Measurements from ENCODE around the gene RAPGEF3. TPM values are rescaled to one million over a fixed set of nuclear protein-coding genes. Genes with fewer than 3 reads are reported as not detected.

RAPGEF3 gene
- total and polyA plus RNA-seq, 2 of the 13 experiments (the other 11 are each of a cell fraction or from before 2014, with no cell fraction given): 0.07 TPM

DNA sequence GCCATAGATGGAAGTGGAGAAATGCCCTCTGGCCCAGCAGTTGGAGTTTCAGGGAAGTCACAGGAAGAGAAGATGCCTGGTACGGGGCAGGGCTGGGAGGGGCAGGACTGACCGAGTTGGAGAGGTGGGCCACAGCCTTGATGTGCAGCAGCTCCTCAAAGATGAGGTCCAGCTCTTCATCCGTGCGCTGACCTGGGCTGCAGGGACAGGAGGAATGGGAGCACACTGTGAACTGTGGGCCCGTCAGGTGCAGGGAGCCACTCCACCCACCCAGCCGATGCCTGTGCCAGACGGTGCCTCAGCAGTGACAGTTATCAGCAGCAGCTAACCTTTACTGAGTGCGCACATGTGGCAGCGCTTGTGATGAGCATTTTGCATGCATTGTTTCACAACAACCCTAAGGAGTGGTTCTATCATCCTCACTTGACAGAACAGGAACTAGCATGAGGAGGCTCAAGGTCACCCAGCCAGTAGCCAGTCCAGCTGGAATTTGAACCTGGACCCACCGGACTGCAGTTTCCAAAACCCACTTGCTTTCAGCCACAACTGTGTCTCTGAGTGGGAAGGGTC lies 8.4 kb downstream of the RAPGEF3 start:
- Histone ChIP-seq H3K36me3 (replicated peaks in 1 of 2; ENCODE audit: control insufficient read depth in 1 of 2, insufficient read depth in 2 of 2, low read length in 2 of 2) (no peaks in the 10 kb centered on the region), H3K4me2 (ENCODE audit: low read depth, low read length) (no peak overlapping the region; the same call in 1 of the 2 replicates), H2AFZ (ENCODE audit: low read length) (no peak overlapping the region), H3K9ac (ENCODE audit: insufficient read depth, low read depth, low read length) (no peak overlapping the region), H3K4me1 (ENCODE audit: insufficient read depth, low read length) (peaks cover 22% of the 10 kb centered on the region), H4K20me1 (ENCODE audit: insufficient read depth, low read length) (no peaks in the 10 kb centered on the region), H3K4me3 (replicated peaks in 1 of 3; ENCODE audit: insufficient read depth in 1 of 3, low read depth in 2 of 3, low read length in 3 of 3) (no peak overlapping the region), H3K79me2 (ENCODE audit: insufficient read depth, low read length) (no peaks in the 10 kb centered on the region), H3K27me3 (ENCODE audit: control insufficient read depth in 1 of 2, insufficient read depth in 2 of 2, low read length in 2 of 2) (peaks cover 16 to 55% of the 10 kb centered on the region in 2 experiments; a peak in 4 of 5 replicates), H3K9me3 (ENCODE audit: low read length) (no peaks in the 10 kb centered on the region), H3K27ac (ENCODE audit: extremely low read length, insufficient read depth, low read length) (no peak overlapping the region)
- no peak for TF ChIP-seq UBTF (CRISPR knock-in tag; IDR thresholded peaks at IDR 0.05)
- no peak for TF ChIP-seq CENPX (CRISPR knock-in tag; IDR thresholded peaks at IDR 0.05)
- no peak for TF ChIP-seq ZNF496 (CRISPR knock-in tag; IDR thresholded peaks at IDR 0.05; ENCODE audit: insufficient replicate concordance)
- no peak for TF ChIP-seq TRIM24 (CRISPR knock-in tag; IDR thresholded peaks at IDR 0.05)
- no peak for TF ChIP-seq ZMYM3 (CRISPR knock-in tag; IDR thresholded peaks at IDR 0.05)
- TF ChIP-seq ZBTB7A (CRISPR knock-in tag; IDR thresholded peaks at IDR 0.05): no peak
- no peak for TF ChIP-seq ZFAT (CRISPR knock-in tag; conservative IDR thresholded peaks at IDR 0.05)
- no peak for TF ChIP-seq GTF2F1 (IDR thresholded peaks at IDR 0.05; ENCODE audit: low read length)
- TF ChIP-seq SAP130 (CRISPR knock-in tag; IDR thresholded peaks at IDR 0.05; ENCODE audit: low read depth): 0 out of 2 replicates have a peak, but pooled peaks have one; percentile 14
- TF ChIP-seq, protein P1, sequence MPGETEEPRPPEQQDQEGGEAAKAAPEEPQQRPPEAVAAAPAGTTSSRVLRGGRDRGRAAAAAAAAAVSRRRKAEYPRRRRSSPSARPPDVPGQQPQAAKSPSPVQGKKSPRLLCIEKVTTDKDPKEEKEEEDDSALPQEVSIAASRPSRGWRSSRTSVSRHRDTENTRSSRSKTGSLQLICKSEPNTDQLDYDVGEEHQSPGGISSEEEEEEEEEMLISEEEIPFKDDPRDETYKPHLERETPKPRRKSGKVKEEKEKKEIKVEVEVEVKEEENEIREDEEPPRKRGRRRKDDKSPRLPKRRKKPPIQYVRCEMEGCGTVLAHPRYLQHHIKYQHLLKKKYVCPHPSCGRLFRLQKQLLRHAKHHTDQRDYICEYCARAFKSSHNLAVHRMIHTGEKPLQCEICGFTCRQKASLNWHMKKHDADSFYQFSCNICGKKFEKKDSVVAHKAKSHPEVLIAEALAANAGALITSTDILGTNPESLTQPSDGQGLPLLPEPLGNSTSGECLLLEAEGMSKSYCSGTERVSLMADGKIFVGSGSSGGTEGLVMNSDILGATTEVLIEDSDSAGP (CRISPR knock-in tag; IDR thresholded peaks at IDR 0.05; ENCODE audit: borderline replicate concordance): no peak
- TF ChIP-seq HNF4A (CRISPR knock-in tag; IDR thresholded peaks at IDR 0.05): 0 out of 2 replicates have a peak, but pooled peaks have one; percentile 23
- TF ChIP-seq, protein P2, sequence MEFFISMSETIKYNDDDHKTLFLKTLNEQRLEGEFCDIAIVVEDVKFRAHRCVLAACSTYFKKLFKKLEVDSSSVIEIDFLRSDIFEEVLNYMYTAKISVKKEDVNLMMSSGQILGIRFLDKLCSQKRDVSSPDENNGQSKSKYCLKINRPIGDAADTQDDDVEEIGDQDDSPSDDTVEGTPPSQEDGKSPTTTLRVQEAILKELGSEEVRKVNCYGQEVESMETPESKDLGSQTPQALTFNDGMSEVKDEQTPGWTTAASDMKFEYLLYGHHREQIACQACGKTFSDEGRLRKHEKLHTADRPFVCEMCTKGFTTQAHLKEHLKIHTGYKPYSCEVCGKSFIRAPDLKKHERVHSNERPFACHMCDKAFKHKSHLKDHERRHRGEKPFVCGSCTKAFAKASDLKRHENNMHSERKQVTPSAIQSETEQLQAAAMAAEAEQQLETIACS (CRISPR knock-in tag; IDR thresholded peaks at IDR 0.05): no peak
- TF ChIP-seq MBNL3 (CRISPR knock-in tag; conservative IDR thresholded peaks at IDR 0.05): no peak
- no peak for TF ChIP-seq CREB1 (IDR thresholded peaks at IDR 0.05)
- no peak for TF ChIP-seq CREB1 (CRISPR knock-in tag; IDR thresholded peaks at IDR 0.05)
- TF ChIP-seq CEBPB (IDR thresholded peaks at IDR 0.05; ENCODE audit: borderline replicate concordance, low read depth, low read length): 0 out of 2 replicates have a peak, but pooled peaks have one; percentile 22
- in situ Hi-C loops (cut with HindIII; ENCODE audit: extremely low pct_ligation_motif_present, low pct_unique_long_range_greater_than_20kb) (no loop called here), intact Hi-C loops (cut with micrococcal nuclease; ENCODE audit: unreplicated experiment) (no loop called here)
- 10% methylated on average over 3 of the region's 10 CpGs for WGBS (ENCODE audit: low lambda C conversion rate)
- FAIRE-seq: no peak
- peak; percentile 20; the same call in 2 of the 3 replicates for ATAC-seq
- CTCF ChIA-PET (ENCODE audit: low intra/inter-chr PET ratio, low total read pairs): no interaction called here
- POLR2A ChIA-PET: no interaction called here
- no TSS peak for BruUV-seq (replicated peaks)
- DNase-seq (ENCODE audit: low spot score): no peak
